Psoas muscle (tissue), 8 donors: ENCODE measurements around the gene PRPF19. TPM values are rescaled to one million over a fixed set of nuclear protein-coding genes. Genes with fewer than 3 reads are reported as not detected.

Experiments used
- ATAC-seq, 4 donors: fragments of 200-7000 bp; cut with Tn5 transposase; one replicate each; pipeline ENCODE4 v1.9.1; 2020; ENCODE audit warnings: moderate library complexity in 3 of 4, mild to moderate bottlenecking in 2 of 4
- DNase-seq, 2 donors: peaks; one replicate each; pipeline ENCODE4 v3.0.0-alpha.2; 2020
- H3K27ac ChIP-seq: fragments of 200-600 bp; one replicate; pipeline ENCODE4 v1.8.0; 2022
- H3K27me3 ChIP-seq, 3 donors: fragments of 200-600 bp in 1 of 3; one replicate each; pipeline versions ENCODE4 v1.6.1 to v1.8.0; 2013 to 2022; ENCODE audit warnings: low read length in 2 of 3, mild to moderate bottlenecking in 2 of 3, moderate library complexity in 1 of 3; ENCODE audit not compliant: insufficient read depth in 3 of 3
- H3K36me3 ChIP-seq, 2 donors: fragments of 200-600 bp in 1 of 2; one replicate each; pipeline versions ENCODE4 v1.6.1 to v1.8.0; 2013 to 2022; ENCODE audit warnings: low read depth in 1 of 2, mild to moderate bottlenecking in 1 of 2, moderate library complexity in 1 of 2; ENCODE audit not compliant: insufficient read depth in 1 of 2
- H3K4me1 ChIP-seq: fragments of 200-600 bp; one replicate; pipeline ENCODE4 v1.8.0; 2022
- H3K4me3 ChIP-seq: fragments of 200-600 bp; one replicate; pipeline ENCODE4 v1.8.0; 2022; ENCODE audit warnings: mild to moderate bottlenecking
- H3K9me3 ChIP-seq: fragments of 200-600 bp; one replicate; pipeline ENCODE4 v1.8.0; 2022
- WGBS, 3 donors: extraction: QIAGEN DNeasy Blood & Tissue Kit; methylation state at CpG; one replicate each; pipeline versions ENCODE4 v1.1.6 to v1.1.7; 2013; 5-methylcytosine and 5-hydroxymethylcytosine counted together
- intact Hi-C, 2 donors: fragments of 100-400 bp; cut with DNase I; formaldehyde crosslinking; loops; one replicate each; pipeline versions ENCODE4 v1.11.0 to v1.14.2; 2022
- polyA plus RNA-seq, 3 donors: library from polyadenylated mRNA; stranded (reverse); fragments of 200-250 nt; gene quantifications; one replicate each; pipeline ENCODE4 v1.2.3, GENCODE V29; 2013
- total RNA-seq, 4 donors: library from RNA; stranded (reverse); fragmentation: NEBNext Ultra II Directional in 2 of 4; extraction: Animal tissue kit (Norgen Biotek cat#: 25700) in 2 of 4; gene quantifications; one replicate each; pipeline versions ENCODE4 v1.2.1 to v1.2.4, GENCODE V29; 2021 to 2023
- TF ChIP-seq, protein P1 (sequence below): fragments of 200-600 bp; IDR thresholded peaks from one replicate; pipeline ENCODE4 v1.8.0; 2022; ENCODE audit warnings: antibody characterized with exemption
- donor health status: healthy with polysubstance abuse.
- donor health status: DM: no; HTN: no; CAD: no; lungs with moderate emphysema.
- donor health status: Bipolar disorder and iron deficiency.
- donor health status: healthy.
- donor health status: DM: yes; HTN: yes; CAD: no.
- donor health status: DM: no; HTN: no; CAD: no.
- donor health status: DM: no; HTN: no; CAD: no.
- donor health status: DM: yes; HTN: yes; CAD: no.

The PRPF19 gene
- total and polyA plus RNA-seq, 7 donors, result 45.7 to 109 (median 67.4) TPM

GRCh38 chr11:60879971-60880588 is 26.3 kb downstream of the PRPF19 start:
- intact Hi-C loops, result no loop called here
- H3K27ac ChIP-seq, result no peak overlapping the region
- peaks cover 0 to 20% of the 10 kb centered on the region in 2 donors for H3K36me3 ChIP-seq
- peaks cover 31% of the 10 kb centered on the region for H3K4me1 ChIP-seq
- H3K9me3 ChIP-seq, result no peaks in the 10 kb centered on the region
- no peak for ATAC-seq
- no peak overlapping the region for H3K4me3 ChIP-seq
- H3K27me3 ChIP-seq, result no peaks in the 10 kb centered on the region
- no peak for DNase-seq
- TF ChIP-seq, protein P1, sequence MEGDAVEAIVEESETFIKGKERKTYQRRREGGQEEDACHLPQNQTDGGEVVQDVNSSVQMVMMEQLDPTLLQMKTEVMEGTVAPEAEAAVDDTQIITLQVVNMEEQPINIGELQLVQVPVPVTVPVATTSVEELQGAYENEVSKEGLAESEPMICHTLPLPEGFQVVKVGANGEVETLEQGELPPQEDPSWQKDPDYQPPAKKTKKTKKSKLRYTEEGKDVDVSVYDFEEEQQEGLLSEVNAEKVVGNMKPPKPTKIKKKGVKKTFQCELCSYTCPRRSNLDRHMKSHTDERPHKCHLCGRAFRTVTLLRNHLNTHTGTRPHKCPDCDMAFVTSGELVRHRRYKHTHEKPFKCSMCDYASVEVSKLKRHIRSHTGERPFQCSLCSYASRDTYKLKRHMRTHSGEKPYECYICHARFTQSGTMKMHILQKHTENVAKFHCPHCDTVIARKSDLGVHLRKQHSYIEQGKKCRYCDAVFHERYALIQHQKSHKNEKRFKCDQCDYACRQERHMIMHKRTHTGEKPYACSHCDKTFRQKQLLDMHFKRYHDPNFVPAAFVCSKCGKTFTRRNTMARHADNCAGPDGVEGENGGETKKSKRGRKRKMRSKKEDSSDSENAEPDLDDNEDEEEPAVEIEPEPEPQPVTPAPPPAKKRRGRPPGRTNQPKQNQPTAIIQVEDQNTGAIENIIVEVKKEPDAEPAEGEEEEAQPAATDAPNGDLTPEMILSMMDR, result no peak
- 58 to 67% (median 59%) methylated on average over 5 of the region's 5 CpGs for WGBS, 3 donors

GRCh38 chr11:60879104-60879503 is 27.3 kb downstream of the PRPF19 start:
- TF ChIP-seq, protein P1, result no peak
- intact Hi-C loops, result no loop called here
- H3K27me3 ChIP-seq, result no peaks in the 10 kb centered on the region
- no peak overlapping the region for H3K27ac ChIP-seq
- H3K9me3 ChIP-seq, result no peaks in the 10 kb centered on the region
- H3K4me3 ChIP-seq, result no peak overlapping the region
- H3K36me3 ChIP-seq, result peaks cover 0 to 20% of the 10 kb centered on the region in 2 donors
- peaks cover 41% of the 10 kb centered on the region for H3K4me1 ChIP-seq
- ATAC-seq (peak in 1 of 4 donors; percentile 48), DNase-seq (no peak)
- 37 to 79% (median 39%) methylated on average over 1 of the region's 1 CpG for WGBS, 3 donors

GRCh38 chr11:60878245-60879101 is 27.9 kb downstream of the PRPF19 start:
- Histone ChIP-seq H3K4me1 (peaks cover 44% of the 10 kb centered on the region), H3K36me3 (peaks cover 0 to 19% of the 10 kb centered on the region in 2 donors), H3K27ac (peak overlapping the region; percentile 33), H3K9me3 (no peaks in the 10 kb centered on the region), H3K4me3 (no peak overlapping the region), H3K27me3 (no peaks in the 10 kb centered on the region)
- TF ChIP-seq, protein P1, result no peak
- DNase-seq (no peak), ATAC-seq (peak; percentile 32 to 59 (median 44))
- intact Hi-C loops, result no loop called here
- 33 to 41% (median 33%) methylated on average over 5 of the region's 5 CpGs for WGBS, 3 donors

DNA sequence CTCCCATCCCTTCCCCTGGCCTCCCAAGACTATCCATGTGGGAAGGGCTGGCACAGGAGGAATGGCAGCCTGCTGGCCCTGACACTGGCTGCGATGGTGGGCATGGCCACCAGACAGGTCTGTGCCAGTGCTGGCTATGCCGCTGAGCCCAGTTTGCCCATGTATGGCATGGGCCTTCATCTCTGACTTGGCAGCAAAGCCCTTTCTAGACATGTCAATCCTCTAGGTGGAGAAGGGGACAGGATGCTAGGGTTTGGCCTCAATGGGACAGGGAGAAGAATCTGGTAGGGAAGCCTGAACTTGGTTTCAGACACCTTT is 30.3 kb downstream of the PRPF19 start:
- H3K4me1 ChIP-seq, result peaks cover 58% of the 10 kb centered on the region
- ATAC-seq (no peak), DNase-seq (peak in 1 of 2 donors; percentile 42)
- WGBS, 3 donors, result 77 to 94% (median 82%) methylated on average over 2 of the region's 2 CpGs
- H3K9me3 ChIP-seq, result no peaks in the 10 kb centered on the region
- no peaks in the 10 kb centered on the region for H3K27me3 ChIP-seq
- H3K27ac ChIP-seq, result no peak overlapping the region
- TF ChIP-seq, protein P1, result no peak
- no peak overlapping the region for H3K4me3 ChIP-seq
- intact Hi-C loops, result no loop called here
- peaks cover 0 to 5% of the 10 kb centered on the region in 2 donors for H3K36me3 ChIP-seq
